Mesenchymal stem cell (in vitro differentiated cells and primary cell): ENCODE measurements around the gene DAGLA.

Experiments
- DNase-seq: peaks from one replicate; pipeline ENCODE4 v3.0.0-alpha.2; 2013
- H2AFZ ChIP-seq: one replicate; pipeline ENCODE4 v1.6.1; 2013; ENCODE audit warnings: low read depth, mild to moderate bottlenecking, control low read depth, inconsistent platforms, low read length, moderate library complexity
- H2AK5ac ChIP-seq: 2 replicates; pipeline ENCODE4 v1.6.1; 2013; ENCODE audit warnings: low read length, moderate library complexity, mild to moderate bottlenecking, inconsistent platforms; ENCODE audit not compliant: severe bottlenecking
- H2BK120ac ChIP-seq: one replicate; pipeline ENCODE4 v1.6.1; 2013; ENCODE audit warnings: low read depth, mild to moderate bottlenecking, inconsistent platforms, low read length, moderate library complexity
- H2BK12ac ChIP-seq, 2 experiments: one replicate each; pipeline ENCODE4 v1.6.1; 2013; ENCODE audit warnings: inconsistent platforms in 2 of 2, low read length in 2 of 2, mild to moderate bottlenecking in 2 of 2, moderate library complexity in 2 of 2, control low read depth in 1 of 2
- H2BK15ac ChIP-seq: one replicate; pipeline ENCODE4 v1.6.1; 2013; ENCODE audit warnings: mild to moderate bottlenecking, low read depth, inconsistent platforms; ENCODE audit not compliant: poor library complexity, severe bottlenecking
- H2BK5ac ChIP-seq: 2 replicates; pipeline ENCODE4 v1.6.1; 2013; ENCODE audit warnings: low read depth, mild to moderate bottlenecking, low read length, control low read depth, inconsistent platforms; ENCODE audit not compliant: poor library complexity, severe bottlenecking
- H3K14ac ChIP-seq, 2 experiments: one replicate each; pipeline ENCODE4 v1.6.1; 2013; ENCODE audit warnings: inconsistent platforms in 2 of 2, low read length in 2 of 2, control low read depth in 1 of 2, mild to moderate bottlenecking in 1 of 2, moderate library complexity in 1 of 2
- H3K18ac ChIP-seq, 2 experiments: one replicate each; pipeline ENCODE4 v1.6.1; 2013; ENCODE audit warnings: inconsistent platforms in 2 of 2, low read length in 2 of 2, control low read depth in 1 of 2, low read depth in 1 of 2, mild to moderate bottlenecking in 1 of 2
- H3K23ac ChIP-seq, 2 experiments: one replicate each; pipeline ENCODE4 v1.6.1; 2013; ENCODE audit warnings: inconsistent platforms in 2 of 2, low read length in 2 of 2, mild to moderate bottlenecking in 2 of 2, moderate library complexity in 2 of 2, control low read depth in 1 of 2
- H3K27ac ChIP-seq: 2 replicates; pipeline ENCODE4 v1.5.1; 2013; ENCODE audit warnings: mild to moderate bottlenecking, moderate library complexity, low read length, control low read depth, inconsistent platforms; ENCODE audit not compliant: poor library complexity, severe bottlenecking
- H3K27me3 ChIP-seq, 2 experiments: 2 replicates each; pipeline versions ENCODE4 v1.6.1 to v1.7.0; 2013; ENCODE audit warnings: low read length in 2 of 2, mild to moderate bottlenecking in 2 of 2, moderate library complexity in 2 of 2, control low read depth in 1 of 2, inconsistent platforms in 1 of 2; ENCODE audit not compliant: control insufficient read depth in 1 of 2, insufficient read depth in 1 of 2
- H3K36me3 ChIP-seq, 2 experiments: 2 replicates each; pipeline versions ENCODE4 v1.6.1 to v1.7.0; 2013; ENCODE audit warnings: low read length in 2 of 2, control low read depth in 1 of 2, inconsistent platforms in 1 of 2, low read depth in 1 of 2, mild to moderate bottlenecking in 1 of 2; ENCODE audit not compliant: insufficient read depth in 2 of 2, control insufficient read depth in 1 of 2
- H3K4ac ChIP-seq, 2 experiments: one replicate each; pipeline ENCODE4 v1.6.1; 2013; ENCODE audit warnings: inconsistent platforms in 2 of 2, low read length in 2 of 2, mild to moderate bottlenecking in 2 of 2, moderate library complexity in 2 of 2, control low read depth in 1 of 2, low read depth in 1 of 2
- H3K4me1 ChIP-seq: 2 replicates; pipeline ENCODE4 v1.6.1; 2013; ENCODE audit warnings: low read depth, low read length, control low read depth; ENCODE audit not compliant: control insufficient read depth, insufficient read depth
- H3K4me2 ChIP-seq: 2 replicates; pipeline ENCODE4 v1.6.1; 2013; ENCODE audit warnings: low read length, mild to moderate bottlenecking, inconsistent platforms; ENCODE audit not compliant: poor library complexity, severe bottlenecking
- H3K4me3 ChIP-seq, 2 experiments: 2 replicates each; pipeline versions ENCODE4 v1.5.1 to v1.7.0; 2013; ENCODE audit warnings: low read length in 2 of 2, mild to moderate bottlenecking in 2 of 2, control low read depth in 1 of 2, low read depth in 1 of 2; ENCODE audit not compliant: insufficient read depth in 1 of 2
- H3K79me1 ChIP-seq: replicated peaks from 2 replicates; pipeline ENCODE4 v1.6.1; 2013; ENCODE audit warnings: mild to moderate bottlenecking, control low read depth, low read length, inconsistent platforms; ENCODE audit not compliant: poor library complexity, severe bottlenecking
- H3K9ac ChIP-seq: 2 replicates; pipeline ENCODE4 v1.7.0; 2013; ENCODE audit warnings: mild to moderate bottlenecking, low read length, moderate library complexity
- H3K9me3 ChIP-seq: 2 replicates; pipeline ENCODE4 v1.7.0; 2013; ENCODE audit warnings: mild to moderate bottlenecking, low read length; ENCODE audit not compliant: control insufficient read depth
- H4K8ac ChIP-seq: one replicate; pipeline ENCODE4 v1.6.1; 2013; ENCODE audit warnings: inconsistent platforms, mild to moderate bottlenecking, low read length, moderate library complexity
- H4K91ac ChIP-seq: one replicate; pipeline ENCODE4 v1.6.1; 2013; ENCODE audit warnings: mild to moderate bottlenecking, low read length, inconsistent platforms
- WGBS: methylation state at CpG from one replicate; pipeline ENCODE4 v1.1.7; 2013; ENCODE audit warnings: mixed read lengths; 5-methylcytosine and 5-hydroxymethylcytosine counted together

The DAGLA gene

GRCh38 chr11:61715867-61716266, 35.7 kb downstream of the DAGLA start:
- Histone ChIP-seq H2AFZ (no peak overlapping the region), H4K91ac (no peak overlapping the region), H3K9me3 (no peaks in the 10 kb centered on the region), H2BK15ac (no peak overlapping the region), H3K23ac (no peak overlapping the region), H2BK12ac (peak overlapping the region in 1 of 2 experiments; percentile 40), H3K36me3 (peaks cover 0 to 10% of the 10 kb centered on the region in 2 experiments), H3K4me2 (no peak overlapping the region), H3K18ac (no peak overlapping the region), H2BK120ac (no peak overlapping the region), H3K4ac (peak overlapping the region in 1 of 2 experiments; percentile 40), H3K79me1 (peaks cover 31% of the 10 kb centered on the region), H2BK5ac (no peak overlapping the region), H3K27ac (no peak overlapping the region), H3K4me1 (peaks cover 44% of the 10 kb centered on the region), H4K8ac (no peak overlapping the region), H3K9ac (no peak overlapping the region), H3K27me3 (peaks cover 6 to 8% of the 10 kb centered on the region in 2 experiments), H3K14ac (peak overlapping the region in 1 of 2 experiments; percentile 53), H3K4me3 (no peak overlapping the region), H2AK5ac (no peak overlapping the region)
- WGBS = 77% methylated on average over 4 of the region's 4 CpGs
- no peak for DNase-seq

- H3K4me3 ChIP-seq = no peak overlapping the region
- no peak overlapping the region for H2BK15ac ChIP-seq
- peaks cover 34% of the 10 kb centered on the region for H3K79me1 ChIP-seq
- H3K9me3 ChIP-seq = no peaks in the 10 kb centered on the region
- no peak overlapping the region for H3K23ac ChIP-seq
- H4K8ac ChIP-seq = peak overlapping the region; percentile 5
- H3K9ac ChIP-seq = no peak overlapping the region
- H2AK5ac ChIP-seq = no peak overlapping the region
- no peak overlapping the region for H2BK12ac ChIP-seq
- no peak overlapping the region for H4K91ac ChIP-seq
- peaks cover 6 to 8% of the 10 kb centered on the region in 2 experiments for H3K27me3 ChIP-seq
- H2AFZ ChIP-seq = no peak overlapping the region
- no peak overlapping the region for H2BK5ac ChIP-seq
- H3K14ac ChIP-seq = no peak overlapping the region
- peaks cover 44% of the 10 kb centered on the region for H3K4me1 ChIP-seq
- no peak overlapping the region for H3K4me2 ChIP-seq
- H2BK120ac ChIP-seq = no peak overlapping the region
- H3K27ac ChIP-seq = no peak overlapping the region
- 83% methylated on average over 13 of the region's 13 CpGs for WGBS
- no peak for DNase-seq
- no peak overlapping the region for H3K4ac ChIP-seq
- peaks cover 0 to 14% of the 10 kb centered on the region in 2 experiments for H3K36me3 ChIP-seq
- no peak overlapping the region for H3K18ac ChIP-seq
Measured at GRCh38 chr11:61716478-61717285, 36.5 kb downstream of the DAGLA start.

GRCh38 chr11:61717286-61718033, 37.3 kb downstream of the DAGLA start:
- Histone ChIP-seq H2BK5ac (no peak overlapping the region), H3K9ac (peak overlapping the region; percentile 74), H2BK12ac (peak overlapping the region; percentile 9 to 91), H3K9me3 (no peaks in the 10 kb centered on the region), H2AFZ (no peak overlapping the region), H4K8ac (peak overlapping the region; percentile 90), H3K14ac (peak overlapping the region in 1 of 2 experiments; percentile 37), H4K91ac (peak overlapping the region; percentile 80), H3K23ac (peak overlapping the region in 1 of 2 experiments; percentile 57), H3K4me2 (no peak overlapping the region), H2BK15ac (no peak overlapping the region), H3K4ac (peak overlapping the region; percentile 43 to 78), H3K27me3 (peaks cover 6 to 8% of the 10 kb centered on the region in 2 experiments), H3K79me1 (peaks cover 33% of the 10 kb centered on the region), H2AK5ac (peak overlapping the region; percentile 24), H3K4me3 (no peak overlapping the region), H3K36me3 (peaks cover 0 to 19% of the 10 kb centered on the region in 2 experiments), H2BK120ac (no peak overlapping the region), H3K27ac (no peak overlapping the region), H3K4me1 (peaks cover 44% of the 10 kb centered on the region), H3K18ac (peak overlapping the region; percentile 29 to 61)
- 94% methylated on average over 19 of the region's 19 CpGs for WGBS
- DNase-seq = no peak

- WGBS = 16% methylated on average over 9 of the region's 9 CpGs
- H3K4me2 ChIP-seq = peak overlapping the region; percentile 80
Measured at GRCh38 chr11:61718046-61718531, 37.9 kb downstream of the DAGLA start.

More at GRCh38 chr11:61718046-61718531, 37.9 kb downstream of the DAGLA start:
- Histone ChIP-seq H3K18ac (peak overlapping the region; percentile 48 to 83), H3K4me3 (peak overlapping the region; percentile 40 to 71), H2BK120ac (peak overlapping the region; percentile 85), H3K23ac (peak overlapping the region in 1 of 2 experiments; percentile 57), H3K9me3 (no peaks in the 10 kb centered on the region), H3K27me3 (peaks cover 6 to 8% of the 10 kb centered on the region in 2 experiments), H3K4me1 (peaks cover 46% of the 10 kb centered on the region), H3K4ac (peak overlapping the region; percentile 43 to 78), H2BK12ac (peak overlapping the region in 1 of 2 experiments; percentile 91), H4K91ac (peak overlapping the region; percentile 90), H3K27ac (no peak overlapping the region), H4K8ac (peak overlapping the region; percentile 90), H2BK15ac (peak overlapping the region; percentile 73), H2AFZ (peak overlapping the region; percentile 84), H3K9ac (peak overlapping the region; percentile 74), H2AK5ac (peak overlapping the region; percentile 24), H3K79me1 (peaks cover 31% of the 10 kb centered on the region), H3K36me3 (peaks cover 0 to 25% of the 10 kb centered on the region in 2 experiments), H2BK5ac (no peak overlapping the region), H3K14ac (peak overlapping the region in 1 of 2 experiments; percentile 37)
- DNase-seq = no peak
